RWPE1 (cell line): ENCODE results near the gene MARCHF2.
"Not testable (repeated sequence)": the region's sequence is repeated elsewhere in the genome, so short reads cannot be mapped to it uniquely, and the experiment has no call there.

Source experiments
- CTCF ChIA-PET: fragments of 350-600 bp; sonication (Branson Sonifier 250); formaldehyde crosslinking; extraction: SDS; loops from one replicate; lab custom pipeline; 2021; lab: Yijun Ruan, JAX
- POLR2A ChIA-PET: fragments of 400-600 bp; formaldehyde crosslinking; extraction: SDS; loops from one replicate; lab custom pipeline; 2020; ENCODE audit warnings: antibody characterized with exemption; ENCODE audit not compliant: low non-redundant PET; lab: Yijun Ruan, JAX
- DNase-seq: peaks from one replicate; pipeline ENCODE4 v3.0.0; 2012; ENCODE audit warnings: low spot score
- H3K27ac ChIP-seq: fragments of 450-650 bp; 2 replicates; pipeline ENCODE4 v1.5.1; 2017
- CTCF ChIP-seq: fragments of 450-650 bp; conservative IDR thresholded peaks from 2 replicates; pipeline ENCODE4 v1.5.1; 2017; ENCODE audit warnings: low read depth, mild to moderate bottlenecking

Gene MARCHF2

GRCh38 chr19:8386419-8386818, 26.7 kb upstream of the MARCHF2 start:
- DNase-seq, H3K27ac ChIP-seq, POLR2A ChIA-PET, CTCF ChIA-PET: not testable (repeated sequence)

GRCh38 chr19:8386990-8387389, 26.1 kb upstream of the MARCHF2 start:
- CTCF ChIA-PET = no interaction called here
- no peak for TF ChIP-seq CTCF
- POLR2A ChIA-PET = no interaction called here
- H3K27ac ChIP-seq = no peak overlapping the region
- DNase-seq = no peak

- DNase-seq = no peak
- no peak overlapping the region; the same call in 1 of the 2 replicates for H3K27ac ChIP-seq
- CTCF ChIA-PET = no interaction called here
- POLR2A ChIA-PET = no interaction called here
- no peak for TF ChIP-seq CTCF
Observed at GRCh38 chr19:8387688-8388611, 25.2 kb upstream of the MARCHF2 start.

GRCh38 chr19:8388612-8388958, 24.5 kb upstream of the MARCHF2 start:
- no peak overlapping the region for H3K27ac ChIP-seq
- ChIA-PET POLR2A (no interaction called here), CTCF (no interaction called here)
- TF ChIP-seq CTCF = no peak
- DNase-seq = no peak

- H3K27ac ChIP-seq = peak within 1 kb of the TSS; percentile 96
- ChIA-PET CTCF (interaction anchor here (0.6 to 1.1 kb wide), 2 partner anchors 36 to 1839 kb away, joined by 3 to 9 read pairs; no protein-coding TSS in a partner anchor), POLR2A (interaction anchor here (1.2 kb wide), 1 partner anchor 124 kb away, joined by 5 read pairs; the partner anchor contains the start of gene ZNF414)
- DNase-seq = peak; percentile 99
- no peak for TF ChIP-seq CTCF
Observed at GRCh38 chr19:8389891-8390616, 23.1 kb upstream of the MARCHF2 start, which contains the start of gene RAB11B. RAB11B (plus strand) TSS chr19:8390360; CDS start chr19:8390417, 57 bp downstream.

GRCh38 chr19:8390617-8390981, 22.5 kb upstream of the MARCHF2 start:
- ChIA-PET POLR2A (interaction anchor here (0.5 to 1.2 kb wide), 2 partner anchors 123 to 666 kb away, joined by 3 to 5 read pairs; partner anchors contain the start of gene ZNF414), CTCF (no interaction called here)
- no peak for TF ChIP-seq CTCF
- H3K27ac ChIP-seq = peak overlapping the region; percentile 96
- peak; percentile 96 for DNase-seq
